H1 (cell line): ENCODE results near the gene FMOD. TPM values are rescaled to one million over a fixed set of nuclear protein-coding genes. Genes with fewer than 3 reads are reported as not detected.

ENCODE experiments used
- CTCF ChIA-PET: fragments of 300-600 bp; sonication (Branson Sonifier 250); formaldehyde crosslinking; loops from one replicate; lab custom pipeline; 2021; ENCODE audit not compliant: partially characterized antibody; lab: Charles Lee
- POLR2A ChIA-PET: fragments of 300-600 bp; sonication (Branson Sonifier 250); formaldehyde crosslinking; loops from one replicate; lab custom pipeline; 2021; ENCODE audit warnings: inconsistent platforms; ENCODE audit not compliant: partially characterized antibody; lab: Charles Lee
- DNase-seq, 2 experiments: peaks; one replicate each; pipeline versions ENCODE4 v3.0.0 to v3.0.0-alpha.2; 2010 to 2022; ENCODE audit warnings: low spot score in 2 of 2, low read depth in 1 of 2, mixed read lengths in 1 of 2
- FAIRE-seq: peaks from 2 replicates; lab custom pipeline; 2011; peaks lifted over from hg19 to GRCh38; lab: Jason Lieb, UNC
- H2AFZ ChIP-seq: 2 replicates; pipeline ENCODE4 v1.8.1; 2012; ENCODE audit warnings: low read length, inconsistent platforms
- H2AK5ac ChIP-seq: 2 replicates; pipeline ENCODE4 v1.6.1; 2013; ENCODE audit warnings: low read depth, low read length
- H2BK120ac ChIP-seq: replicated peaks from 2 replicates; pipeline ENCODE3; 2013; ENCODE audit warnings: low read depth, low read length, inconsistent platforms
- H2BK12ac ChIP-seq: 2 replicates; pipeline ENCODE4 v1.6.1; 2013; ENCODE audit warnings: low read depth, low read length
- H2BK15ac ChIP-seq: 2 replicates; pipeline ENCODE4 v1.6.1; 2013; ENCODE audit warnings: low read length
- H2BK20ac ChIP-seq: 2 replicates; pipeline ENCODE4 v1.6.1; 2013; ENCODE audit warnings: low read length
- H2BK5ac ChIP-seq: 2 replicates; pipeline ENCODE4 v1.6.1; 2013; ENCODE audit warnings: low read depth, low read length
- H3K14ac ChIP-seq: 2 replicates; pipeline ENCODE4 v1.6.1; 2013; ENCODE audit warnings: inconsistent platforms; ENCODE audit not compliant: insufficient read length
- H3K18ac ChIP-seq: 2 replicates; pipeline ENCODE4 v1.6.1; 2013; ENCODE audit warnings: low read length; ENCODE audit errors: extremely low read depth
- H3K23ac ChIP-seq: 2 replicates; pipeline ENCODE4 v1.6.1; 2013; ENCODE audit warnings: inconsistent platforms; ENCODE audit not compliant: insufficient read length
- H3K23me2 ChIP-seq: 2 replicates; pipeline ENCODE4 v1.6.1; 2013; ENCODE audit warnings: low read depth, low read length
- H3K27ac ChIP-seq: 2 replicates; pipeline ENCODE4 v1.6.1; 2011; ENCODE audit warnings: low read depth, low read length, inconsistent platforms
- H3K27me3 ChIP-seq, 4 experiments: replicated peaks in 1 of 4; 1 replicate in 1 of 4; 2 replicates in 3 of 4; pipeline versions ENCODE4 v1.6.1 to v1.8.1; 2011 to 2013; ENCODE audit warnings: low read length in 3 of 4, mild to moderate bottlenecking in 3 of 4, inconsistent platforms in 2 of 4, mixed read lengths in 2 of 4, moderate library complexity in 1 of 4; ENCODE audit not compliant: control insufficient read depth in 3 of 4, insufficient read depth in 3 of 4; ENCODE audit errors: extremely low read depth in 1 of 4
- H3K36me3 ChIP-seq, 4 experiments: 2 replicates each; pipeline versions ENCODE4 v1.6.1 to v1.8.1; 2011 to 2013; ENCODE audit warnings: mild to moderate bottlenecking in 4 of 4, low read length in 3 of 4, moderate library complexity in 2 of 4, control low read depth in 1 of 4, inconsistent platforms in 1 of 4; ENCODE audit not compliant: insufficient read depth in 4 of 4, control insufficient read depth in 2 of 4
- H3K4ac ChIP-seq: replicated peaks from 2 replicates; pipeline ENCODE3; 2013; ENCODE audit warnings: low read length, low read depth, mixed read lengths, inconsistent platforms; ENCODE audit not compliant: insufficient read length
- H3K4me1 ChIP-seq, 4 experiments: replicated peaks in 1 of 4; 1 replicate in 1 of 4; 2 replicates in 3 of 4; pipeline versions ENCODE4 v1.6.1 to v1.8.1; 2011 to 2013; ENCODE audit warnings: low read length in 3 of 4, inconsistent platforms in 2 of 4, mixed read lengths in 1 of 4; ENCODE audit not compliant: insufficient read depth in 4 of 4, control insufficient read depth in 3 of 4
- H3K4me2 ChIP-seq, 2 experiments: 2 replicates each; pipeline versions ENCODE4 v1.6.1 to v1.8.1; 2011 to 2013; ENCODE audit warnings: low read depth in 2 of 2, low read length in 2 of 2, control low read depth in 1 of 2, inconsistent platforms in 1 of 2, mild to moderate bottlenecking in 1 of 2; ENCODE audit not compliant: insufficient read depth in 1 of 2
- H3K4me3 ChIP-seq, 4 experiments: fragments of 200-600, 300-600 bp in 1 of 4; sonication (generic), shearing (Covaris generic), sonication (Bioruptor Twin) in 1 of 4; 2 replicates each; pipeline versions ENCODE4 v1.5.1 to v1.8.1; 2011 to 2016; ENCODE audit warnings: low read length in 4 of 4, low read depth in 3 of 4, control low read depth in 2 of 4, inconsistent platforms in 2 of 4, mild to moderate bottlenecking in 2 of 4, mixed read lengths in 1 of 4, moderate library complexity in 1 of 4; ENCODE audit not compliant: insufficient read depth in 2 of 4; ENCODE audit errors: extremely low read depth in 1 of 4
- H3K56ac ChIP-seq: replicated peaks from 2 replicates; pipeline ENCODE3; 2013; ENCODE audit warnings: low read depth, mild to moderate bottlenecking, mixed read lengths, low read length, inconsistent platforms; ENCODE audit not compliant: insufficient read length
- H3K79me1 ChIP-seq: 2 replicates; pipeline ENCODE4 v1.6.1; 2013; ENCODE audit warnings: low read depth, low read length, control low read depth
- H3K79me2 ChIP-seq, 2 experiments: 2 replicates each; pipeline versions ENCODE4 v1.6.1 to v1.8.1; 2012 to 2013; ENCODE audit warnings: low read length in 2 of 2, mild to moderate bottlenecking in 2 of 2, inconsistent platforms in 1 of 2; ENCODE audit not compliant: insufficient read depth in 2 of 2, control insufficient read depth in 1 of 2
- H3K9ac ChIP-seq, 4 experiments: replicated peaks in 1 of 4; 1 replicate in 1 of 4; 2 replicates in 3 of 4; pipeline versions ENCODE4 v1.6.1 to v1.8.1; 2011 to 2013; ENCODE audit warnings: low read depth in 3 of 4, low read length in 3 of 4, control low read depth in 2 of 4, mild to moderate bottlenecking in 2 of 4, moderate library complexity in 2 of 4, inconsistent platforms in 1 of 4; ENCODE audit errors: extremely low read depth in 1 of 4
- H3K9me3 ChIP-seq, 2 experiments: 2 replicates each; pipeline versions ENCODE4 v1.6.1 to v1.8.1; 2012 to 2013; ENCODE audit warnings: mild to moderate bottlenecking in 2 of 2, moderate library complexity in 2 of 2, control low read depth in 1 of 2, inconsistent platforms in 1 of 2, low read depth in 1 of 2, low read length in 1 of 2, mixed read lengths in 1 of 2; ENCODE audit not compliant: insufficient read depth in 2 of 2
- H4K20me1 ChIP-seq, 2 experiments: replicated peaks in 1 of 2; 2 replicates each; pipeline versions ENCODE3 to v1.8.1; 2011 to 2013; ENCODE audit warnings: inconsistent platforms in 2 of 2, low read length in 2 of 2, mild to moderate bottlenecking in 1 of 2; ENCODE audit not compliant: insufficient read depth in 2 of 2, control insufficient read depth in 1 of 2
- H4K5ac ChIP-seq: 2 replicates; pipeline ENCODE4 v1.6.1; 2013; ENCODE audit warnings: low read length, low read depth, mixed read lengths, inconsistent platforms; ENCODE audit not compliant: insufficient read length
- H4K8ac ChIP-seq: 2 replicates; pipeline ENCODE4 v1.8.0; 2013; ENCODE audit warnings: mild to moderate bottlenecking, moderate library complexity, low read length, inconsistent platforms; ENCODE audit not compliant: insufficient read depth; ENCODE audit errors: extremely low read depth
- H4K91ac ChIP-seq: replicated peaks from 2 replicates; pipeline ENCODE3; 2013; ENCODE audit warnings: low read length, mixed read lengths, inconsistent platforms; ENCODE audit not compliant: insufficient read length
- ATF3 ChIP-seq: IDR thresholded peaks from 2 replicates; pipeline ENCODE4 v1.6.1; 2011; ENCODE audit warnings: low read depth, mild to moderate bottlenecking, low read length; ENCODE audit not compliant: insufficient read depth
- MAFK ChIP-seq: IDR thresholded peaks from 2 replicates; pipeline ENCODE4 v1.6.1; 2012; ENCODE audit warnings: low read depth, mild to moderate bottlenecking, improper control_type of control experiment, low read length
- RBBP5 ChIP-seq: IDR thresholded peaks from 2 replicates; pipeline ENCODE4 v1.7.1; 2012; ENCODE audit warnings: low read depth, mild to moderate bottlenecking, inconsistent platforms, low read length, moderate library complexity, borderline replicate concordance
- SIN3A ChIP-seq, 2 experiments: IDR thresholded peaks in 1 of 2; conservative IDR thresholded peaks in 1 of 2; 2 replicates each; pipeline ENCODE4 v1.6.1; 2011 to 2012; ENCODE audit warnings: low read length in 2 of 2, improper control_type of control experiment in 1 of 2, low read depth in 1 of 2, mild to moderate bottlenecking in 1 of 2
- SIX5 ChIP-seq: IDR thresholded peaks from 2 replicates; pipeline ENCODE4 v1.6.1; 2011; ENCODE audit warnings: mild to moderate bottlenecking, low read depth, low read length
- TCF12 ChIP-seq: IDR thresholded peaks from 2 replicates; pipeline ENCODE4 v1.6.1; 2011; ENCODE audit warnings: low read depth, mild to moderate bottlenecking, low read length
- ZNF274 ChIP-seq: IDR thresholded peaks from 2 replicates; pipeline ENCODE4 v1.7.0; 2012; ENCODE audit warnings: low read length, borderline replicate concordance; ENCODE audit errors: extremely low read depth
- WGBS, 2 experiments: shearing (Covaris generic) in 1 of 2; methylation state at CpG; one replicate each; pipeline versions ENCODE4 v1.1.6 to v1.1.7; 2013 to 2015; ENCODE audit warnings: low lambda C conversion rate in 2 of 2, mixed read lengths in 2 of 2, inconsistent platforms in 1 of 2, low coverage in 1 of 2, missing lambda C conversion rate in 1 of 2; ENCODE audit not compliant: insufficient replicate concordance in 2 of 2, insufficient coverage in 1 of 2, insufficient read length in 1 of 2; ENCODE audit errors: extremely low coverage in 1 of 2, missing lambda C conversion rate in 1 of 2; 5-methylcytosine and 5-hydroxymethylcytosine counted together
- polyA plus RNA-seq, 7 experiments: library from polyadenylated mRNA; depleted of rRNA in 3 of 7; stranded (reverse) in 5 of 7; unstranded in 2 of 7; fragments of >200 nt in 5 of 7; fragments of 200-250 nt in 2 of 7; gene quantifications; 1 replicate in 5 of 7; 2 replicates in 1 of 7; 4 replicates in 1 of 7; pipeline versions ENCODE4 v1.2.1 to v1.2.3, GENCODE V29; 2011 to 2013; ENCODE audit warnings: missing spikeins in 2 of 7, mixed read lengths in 2 of 7
- total RNA-seq: library from RNA; stranded (reverse); fragmentation: NEBNext Ultra II Directional; extraction: Animal tissue kit (Norgen Biotek cat#: 25700); gene quantifications from 2 replicates; pipeline ENCODE4 v1.2.1, GENCODE V29; 2021

The FMOD gene
- total and polyA plus RNA-seq, 2 of the 8 experiments (the other 6 are each of a cell fraction or from before 2014, with no cell fraction given): 0.17 to 0.32 TPM

- Histone ChIP-seq H3K79me2 (no peaks in the 10 kb centered on the region), H3K14ac (peak overlapping the region; percentile 90), H4K91ac (no peak overlapping the region), H2BK15ac (no peak overlapping the region), H4K5ac (no peak overlapping the region), H2AK5ac (no peak overlapping the region), H2BK12ac (no peak overlapping the region), H2BK5ac (no peak overlapping the region), H3K36me3 (no peaks in the 10 kb centered on the region), H3K9me3 (no peaks in the 10 kb centered on the region), H3K79me1 (no peaks in the 10 kb centered on the region), H2BK120ac (no peak overlapping the region), H2AFZ (no peak overlapping the region), H4K8ac (no peak overlapping the region), H3K4ac (no peak overlapping the region), H3K18ac (no peak overlapping the region), H3K4me3 (no peak overlapping the region), H3K23me2 (no peaks in the 10 kb centered on the region), H3K27me3 (no peaks in the 10 kb centered on the region), H3K27ac (no peak overlapping the region), H3K23ac (no peak overlapping the region), H2BK20ac (no peak overlapping the region)
- 86% methylated on average over 8 of the region's 8 CpGs; no CpG with 5 or more reads in 1 of the 2 experiments for WGBS, 2 experiments
- POLR2A ChIA-PET: no interaction called here
- no peak for DNase-seq
- CTCF ChIA-PET: interaction anchor here (1.0 to 2.1 kb wide), 12 partner anchors 12 to 323 kb away, joined by 3 to 8 read pairs (median 4); no protein-coding TSS in a partner anchor
- FAIRE-seq: no peak
- TF ChIP-seq RBBP5 (no peak), SIN3A (conservative IDR thresholded peaks at IDR 0.05 in 1 of 2, IDR thresholded peaks at IDR 0.05 in 1 of 2; ENCODE audit: low read depth in 1 of 2, low read length in 2 of 2) (no peak), ATF3 (no peak), ZNF274 (no peak), TCF12 (no peak), MAFK (no peak), SIX5 (no peak)
- TF ChIP-seq, all 59 proteins: peak for 0
- Histone ChIP-seq H3K9ac (no peak overlapping the region), H3K56ac (no peak overlapping the region), H3K4me1 (no peaks in the 10 kb centered on the region; a peak in 1 of 7 replicates), H3K4me2 (no peak overlapping the region), H4K20me1 (no peaks in the 10 kb centered on the region)
These were observed 27.8 kb upstream of the FMOD start for GRCh38 chr1:203378556-203379245.
